ENCODE results near the gene THBD. TPM values are rescaled to one million over a fixed set of nuclear protein-coding genes. Genes with fewer than 3 reads are reported as not detected.

THBD gene
- total RNA-seq, 1 experiment from 2014 or later: 0.28 TPM

DNA sequence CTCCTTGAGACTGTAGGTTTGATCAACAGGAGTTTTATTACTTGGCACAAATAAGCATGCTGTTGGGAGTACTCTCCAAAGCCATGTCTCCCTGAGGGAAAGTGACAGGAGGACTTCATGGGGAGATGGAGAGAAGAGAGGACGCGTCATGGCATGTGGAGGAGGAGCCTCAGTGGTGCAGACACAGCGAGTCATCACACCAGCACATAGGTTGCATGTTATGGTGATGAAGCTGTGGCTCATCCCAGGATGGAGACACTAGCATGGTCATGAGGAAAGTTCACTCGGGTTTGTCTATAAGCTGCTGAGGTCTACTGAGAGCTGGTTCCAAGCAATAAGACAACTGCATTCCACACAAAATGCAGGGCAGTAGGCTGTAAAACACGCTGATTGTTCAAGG lies 27.5 kb downstream of the THBD start:
- H2AK5ac ChIP-seq (ENCODE audit: insufficient read length, low read length): no peak overlapping the region
- no peak overlapping the region for H3K14ac ChIP-seq (ENCODE audit: insufficient read depth, low read length)
- H2AFZ ChIP-seq (ENCODE audit: low read length): no peak overlapping the region
- H2BK20ac ChIP-seq (ENCODE audit: low read depth, low read length, poor library complexity, severe bottlenecking): no peak overlapping the region
- no peaks in the 10 kb centered on the region for H3K9me3 Mint-ChIP-seq
- no peak overlapping the region for H3K4ac ChIP-seq (ENCODE audit: low read depth, low read length)
- H4K5ac ChIP-seq (ENCODE audit: insufficient read length, low read depth, low read length): no peak overlapping the region
- H3K23ac ChIP-seq (ENCODE audit: insufficient read length, low read depth, low read length): no peak overlapping the region
- H3K27ac ChIP-seq (ENCODE audit: insufficient read length, low read depth, low read length): no peak overlapping the region
- no peaks in the 10 kb centered on the region for H3K27me3 ChIP-seq (ENCODE audit: insufficient read depth, low read length)
- no peak overlapping the region for H4K91ac ChIP-seq (ENCODE audit: insufficient read length, low read depth, low read length)
- H2BK120ac ChIP-seq (ENCODE audit: low read depth, low read length, poor library complexity, severe bottlenecking): no peak overlapping the region
- H3K79me1 ChIP-seq (ENCODE audit: insufficient read depth, low read depth, low read length, poor library complexity, severe bottlenecking): no peaks in the 10 kb centered on the region
- WGBS (ENCODE audit: extremely low coverage, insufficient read length, low lambda C conversion rate): no CpG with 5 or more reads among the region's 5 CpGs
- no peaks in the 10 kb centered on the region; a peak in 1 of 7 replicates for H3K36me3 Mint-ChIP-seq (ENCODE audit: insufficient read depth in 1 of 3, low read depth in 3 of 3)
- H3K23me2 ChIP-seq (ENCODE audit: insufficient read length, low read depth, low read length, poor library complexity, severe bottlenecking): no peaks in the 10 kb centered on the region
- H3K4me1 ChIP-seq (ENCODE audit: insufficient read depth, low read length): no peaks in the 10 kb centered on the region
- no peak overlapping the region for H3K56ac ChIP-seq (ENCODE audit: insufficient read length, low read depth, low read length)
- H3K27me3 Mint-ChIP-seq (ENCODE audit: low read depth): peaks cover 4% of the 10 kb centered on the region
- no peak overlapping the region for H3K18ac ChIP-seq (ENCODE audit: insufficient read length, low read depth, low read length)
- no peak overlapping the region for H3K9ac ChIP-seq (ENCODE audit: extremely low read depth, insufficient read length, low read length)
- H3K9me3 ChIP-seq (ENCODE audit: control insufficient read depth, low read depth, low read length): no peaks in the 10 kb centered on the region
- H2BK5ac ChIP-seq (ENCODE audit: insufficient read length, low read length): no peak overlapping the region
- no peaks in the 10 kb centered on the region for H4K20me1 ChIP-seq (ENCODE audit: control insufficient read depth, insufficient read depth, insufficient read length)
- DNase-seq: no peak
- H2BK12ac ChIP-seq (ENCODE audit: insufficient read length, low read depth, low read length): no peak overlapping the region
- no peaks in the 10 kb centered on the region for H3K79me2 ChIP-seq (ENCODE audit: insufficient read depth, low read length)
- no peak overlapping the region for H3T11ph ChIP-seq (ENCODE audit: low read length)
- no peak overlapping the region for H3K27ac Mint-ChIP-seq
- H2BK15ac ChIP-seq (ENCODE audit: low read depth, low read length): no peak overlapping the region
- TF ChIP-seq, protein P1, sequence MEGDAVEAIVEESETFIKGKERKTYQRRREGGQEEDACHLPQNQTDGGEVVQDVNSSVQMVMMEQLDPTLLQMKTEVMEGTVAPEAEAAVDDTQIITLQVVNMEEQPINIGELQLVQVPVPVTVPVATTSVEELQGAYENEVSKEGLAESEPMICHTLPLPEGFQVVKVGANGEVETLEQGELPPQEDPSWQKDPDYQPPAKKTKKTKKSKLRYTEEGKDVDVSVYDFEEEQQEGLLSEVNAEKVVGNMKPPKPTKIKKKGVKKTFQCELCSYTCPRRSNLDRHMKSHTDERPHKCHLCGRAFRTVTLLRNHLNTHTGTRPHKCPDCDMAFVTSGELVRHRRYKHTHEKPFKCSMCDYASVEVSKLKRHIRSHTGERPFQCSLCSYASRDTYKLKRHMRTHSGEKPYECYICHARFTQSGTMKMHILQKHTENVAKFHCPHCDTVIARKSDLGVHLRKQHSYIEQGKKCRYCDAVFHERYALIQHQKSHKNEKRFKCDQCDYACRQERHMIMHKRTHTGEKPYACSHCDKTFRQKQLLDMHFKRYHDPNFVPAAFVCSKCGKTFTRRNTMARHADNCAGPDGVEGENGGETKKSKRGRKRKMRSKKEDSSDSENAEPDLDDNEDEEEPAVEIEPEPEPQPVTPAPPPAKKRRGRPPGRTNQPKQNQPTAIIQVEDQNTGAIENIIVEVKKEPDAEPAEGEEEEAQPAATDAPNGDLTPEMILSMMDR (conservative IDR thresholded peaks at IDR 0.05): no peak
- no peak overlapping the region for H4K8ac ChIP-seq (replicated peaks; ENCODE audit: insufficient read length, low read depth, low read length)
- H3K4me2 ChIP-seq (ENCODE audit: insufficient read depth, insufficient read length, low read length): no peak overlapping the region
- H3K4me1 Mint-ChIP-seq: peaks cover 5 to 14% of the 10 kb centered on the region in 2 experiments; a peak in 3 of 4 replicates
- no peak overlapping the region for H3K4me3 Mint-ChIP-seq
